ENCODE data around the gene CACNA1C.
A peak's percentile ranks its signal among the peaks of the same experiment; 100 is the strongest.

CACNA1C gene

GRCh38 chr12:2142068-2142467 is 89.3 kb downstream of the CACNA1C start:
- DNase-seq = no peak

GRCh38 chr12:2144951-2145350 is 92.2 kb downstream of the CACNA1C start:
- no peak for DNase-seq

- DNase-seq = no peak
Measured at GRCh38 chr12:2145433-2145998, 92.7 kb downstream of the CACNA1C start.

GRCh38 chr12:2147335-2147734 is 94.5 kb downstream of the CACNA1C start:
- no peak for DNase-seq

GRCh38 chr12:2149091-2149490 is 96.3 kb downstream of the CACNA1C start:
- DNase-seq = no peak

GRCh38 chr12:2150833-2151232 is 98.0 kb downstream of the CACNA1C start:
- no peak for DNase-seq

- DNase-seq = no peak
Measured at GRCh38 chr12:2151391-2151790, 98.6 kb downstream of the CACNA1C start.

- DNase-seq = no peak
Measured at GRCh38 chr12:2152134-2152533, 99.3 kb downstream of the CACNA1C start.

GRCh38 chr12:2154050-2154449 is 101.3 kb downstream of the CACNA1C start:
- peak; percentile 16 for DNase-seq

- no peak for DNase-seq
Measured at GRCh38 chr12:2154521-2154920, 101.7 kb downstream of the CACNA1C start.

GRCh38 chr12:2156333-2156732 is 103.5 kb downstream of the CACNA1C start:
- no peak for DNase-seq

- no peak for DNase-seq
Measured at GRCh38 chr12:2160043-2160442, 107.3 kb downstream of the CACNA1C start.

GRCh38 chr12:2161473-2161872 is 108.7 kb downstream of the CACNA1C start:
- no peak for DNase-seq

GRCh38 chr12:2163177-2163941 is 110.6 kb downstream of the CACNA1C start:
- peak; percentile 22 for DNase-seq

- DNase-seq = no peak
Measured at GRCh38 chr12:2165021-2165420, 112.2 kb downstream of the CACNA1C start.

- DNase-seq = no peak
Measured at GRCh38 chr12:2165927-2166326, 113.1 kb downstream of the CACNA1C start.

- no peak for DNase-seq
Measured at GRCh38 chr12:2166696-2167095, 113.9 kb downstream of the CACNA1C start.

GRCh38 chr12:2167231-2167630 is 114.4 kb downstream of the CACNA1C start:
- no peak for DNase-seq

GRCh38 chr12:2168808-2169207 is 116.0 kb downstream of the CACNA1C start:
- DNase-seq = no peak

GRCh38 chr12:2169489-2169888 is 116.7 kb downstream of the CACNA1C start:
- DNase-seq = no peak

GRCh38 chr12:2169940-2170339 is 117.2 kb downstream of the CACNA1C start:
- no peak for DNase-seq

- DNase-seq = no peak
Measured at GRCh38 chr12:2170376-2170775, 117.6 kb downstream of the CACNA1C start.

- no peak for DNase-seq
Measured at GRCh38 chr12:2171672-2172426, 119.1 kb downstream of the CACNA1C start.

Data from amniotic stem cell (primary cell).